Measurements from ENCODE around the gene CSF2.

CSF2 gene

GRCh38 chr5:132025403-132025971, 48.1 kb upstream of the CSF2 start:
- Histone ChIP-seq H3K36me3 (ENCODE audit: insufficient read depth, low read length) (no peaks in the 10 kb centered on the region), H3K9me3 (ENCODE audit: insufficient read depth, low read depth, low read length) (no peaks in the 10 kb centered on the region), H3K9ac (ENCODE audit: low read depth, low read length, poor library complexity, severe bottlenecking) (no peak overlapping the region), H3K4me1 (ENCODE audit: insufficient read depth, low read length, poor library complexity, severe bottlenecking) (no peaks in the 10 kb centered on the region), H3K4me3 (ENCODE audit: low read length, poor library complexity, severe bottlenecking) (no peak overlapping the region), H3K9me2 (replicated peaks; ENCODE audit: low read depth, low read length) (no peaks in the 10 kb centered on the region), H3K27me3 (ENCODE audit: insufficient read depth, low read length, poor library complexity, severe bottlenecking) (no peaks in the 10 kb centered on the region), H3F3A (ENCODE audit: low read depth) (no peaks in the 10 kb centered on the region), H4K20me1 (ENCODE audit: insufficient read depth, low read length, poor library complexity, severe bottlenecking) (no peaks in the 10 kb centered on the region), H2AFZ (ENCODE audit: low read length) (no peak overlapping the region), H3K4me2 (ENCODE audit: low read depth, low read length, poor library complexity, severe bottlenecking) (no peak overlapping the region), H3K79me2 (ENCODE audit: insufficient read depth, low read length) (no peaks in the 10 kb centered on the region)
- TF ChIP-seq CTCF (conservative IDR thresholded peaks at IDR 0.05; ENCODE audit: low read length) (no peak), EZH2phosphoT487 (IDR thresholded peaks at IDR 0.05; ENCODE audit: borderline replicate concordance) (no peak)

DNA sequence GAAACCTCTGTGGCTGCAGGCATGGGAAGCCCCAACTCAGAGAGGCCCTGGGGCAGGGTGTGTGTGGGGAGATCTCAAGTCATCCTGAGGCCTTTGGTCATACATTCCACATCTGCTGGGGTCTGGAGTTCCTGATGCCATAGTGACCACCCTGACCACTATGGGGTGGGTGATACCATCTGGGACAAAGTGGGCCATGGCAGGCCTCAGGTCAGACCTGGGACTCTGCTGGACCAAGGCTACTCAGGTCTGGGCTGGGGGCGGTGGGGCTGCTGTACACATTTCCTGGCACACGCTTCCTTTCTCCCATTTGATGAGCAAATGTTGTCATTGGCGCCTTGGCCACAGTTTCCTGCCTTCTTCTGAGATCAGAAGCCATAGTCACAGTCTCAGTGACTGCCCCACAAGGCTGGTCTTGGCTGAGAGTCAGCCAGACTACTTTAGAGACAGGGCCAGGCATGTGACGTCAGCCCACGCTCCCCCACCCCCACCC, 47.0 kb upstream of the CSF2 start:
- TF ChIP-seq CTCF (conservative IDR thresholded peaks at IDR 0.05; ENCODE audit: low read length) (no peak), EZH2phosphoT487 (IDR thresholded peaks at IDR 0.05; ENCODE audit: borderline replicate concordance) (no peak)
- Histone ChIP-seq H3F3A (ENCODE audit: low read depth) (no peaks in the 10 kb centered on the region), H3K4me3 (ENCODE audit: low read length, poor library complexity, severe bottlenecking) (no peak overlapping the region)

DNA sequence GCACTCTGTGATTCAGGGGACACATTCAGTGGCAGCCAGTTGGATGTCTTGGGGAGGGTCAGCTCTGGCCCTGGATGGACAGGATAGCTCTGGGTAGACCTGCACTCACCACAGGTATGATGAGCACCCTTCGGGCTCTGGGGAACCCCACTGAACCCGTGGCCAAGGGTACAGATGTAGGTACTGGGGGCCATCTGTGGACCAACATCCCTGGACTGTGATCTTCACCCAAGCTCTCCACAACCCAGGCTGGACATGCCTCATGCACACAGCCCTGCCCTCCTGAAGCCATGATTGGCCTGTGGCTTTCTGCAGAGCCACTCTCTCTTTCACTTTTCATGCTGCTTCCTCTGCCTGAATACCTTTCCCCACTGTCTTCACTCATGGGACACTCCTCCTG, 46.6 kb upstream of the CSF2 start:
- no peaks in the 10 kb centered on the region for H3K79me2 ChIP-seq (ENCODE audit: insufficient read depth, low read length)
- TF ChIP-seq CTCF (conservative IDR thresholded peaks at IDR 0.05; ENCODE audit: low read length) (no peak), EZH2phosphoT487 (IDR thresholded peaks at IDR 0.05; ENCODE audit: borderline replicate concordance) (no peak)
- no peaks in the 10 kb centered on the region for H3K4me1 ChIP-seq (ENCODE audit: insufficient read depth, low read length, poor library complexity, severe bottlenecking)
- H3K9me3 ChIP-seq (ENCODE audit: insufficient read depth, low read depth, low read length) = no peaks in the 10 kb centered on the region
- H3K27me3 ChIP-seq (ENCODE audit: insufficient read depth, low read length, poor library complexity, severe bottlenecking) = no peaks in the 10 kb centered on the region
- H3K9me2 ChIP-seq (replicated peaks; ENCODE audit: low read depth, low read length) = no peaks in the 10 kb centered on the region
- no peaks in the 10 kb centered on the region for H4K20me1 ChIP-seq (ENCODE audit: insufficient read depth, low read length, poor library complexity, severe bottlenecking)
- no peak overlapping the region for H3K4me3 ChIP-seq (ENCODE audit: low read length, poor library complexity, severe bottlenecking)
- H3K4me2 ChIP-seq (ENCODE audit: low read depth, low read length, poor library complexity, severe bottlenecking) = no peak overlapping the region
- no peak overlapping the region for H3K9ac ChIP-seq (ENCODE audit: low read depth, low read length, poor library complexity, severe bottlenecking)
- no peaks in the 10 kb centered on the region for H3F3A ChIP-seq (ENCODE audit: low read depth)
- H3K36me3 ChIP-seq (ENCODE audit: insufficient read depth, low read length) = no peaks in the 10 kb centered on the region
- no peak overlapping the region for H2AFZ ChIP-seq (ENCODE audit: low read length)

More for the DNA sequence above, 47.0 kb upstream of the CSF2 start:
- no peaks in the 10 kb centered on the region for H3K79me2 ChIP-seq (ENCODE audit: insufficient read depth, low read length)
- H3K27me3 ChIP-seq (ENCODE audit: insufficient read depth, low read length, poor library complexity, severe bottlenecking) = no peaks in the 10 kb centered on the region
- H3K4me2 ChIP-seq (ENCODE audit: low read depth, low read length, poor library complexity, severe bottlenecking) = no peak overlapping the region
- H3K9ac ChIP-seq (ENCODE audit: low read depth, low read length, poor library complexity, severe bottlenecking) = no peak overlapping the region
- no peaks in the 10 kb centered on the region for H3K9me2 ChIP-seq (replicated peaks; ENCODE audit: low read depth, low read length)
- no peaks in the 10 kb centered on the region for H3K4me1 ChIP-seq (ENCODE audit: insufficient read depth, low read length, poor library complexity, severe bottlenecking)
- no peak overlapping the region for H2AFZ ChIP-seq (ENCODE audit: low read length)
- no peaks in the 10 kb centered on the region for H3K9me3 ChIP-seq (ENCODE audit: insufficient read depth, low read depth, low read length)
- no peaks in the 10 kb centered on the region for H3K36me3 ChIP-seq (ENCODE audit: insufficient read depth, low read length)
- no peaks in the 10 kb centered on the region for H4K20me1 ChIP-seq (ENCODE audit: insufficient read depth, low read length, poor library complexity, severe bottlenecking)
